A673 (cell line): ENCODE measurements around the gene DPM2. TPM values are rescaled to one million over a fixed set of nuclear protein-coding genes. Genes with fewer than 3 reads are reported as not detected.

Experiments
- BruUV-seq: library from RNA; stranded (reverse); fragments of 400-500 nt; replicated peaks from 2 replicates; lab custom pipeline; 2021; lab: Mats Ljungman, UMichigan
- CTCF ChIA-PET: fragments of 300-600 bp; sonication (Branson Sonifier 250); formaldehyde crosslinking; loops from one replicate; lab custom pipeline; 2022; ENCODE audit warnings: antibody characterized with exemption; lab: Charles Lee
- POLR2A ChIA-PET: fragments of 300-600 bp; sonication (Branson Sonifier 250); formaldehyde crosslinking; loops from one replicate; lab custom pipeline; 2022; ENCODE audit warnings: antibody characterized with exemption; ENCODE audit not compliant: low non-redundant PET; lab: Charles Lee
- DNase-seq: peaks from one replicate; pipeline ENCODE4 v3.0.0-alpha.2; 2015; ENCODE audit warnings: low spot score
- H3K27ac ChIP-seq: fragments of 200-600 bp; sonication (generic); 2 replicates; pipeline ENCODE4 v1.5.1; 2016; ENCODE audit warnings: mixed run types, low read depth, mild to moderate bottlenecking, mixed read lengths, antibody characterized with exemption, low read length; ENCODE audit not compliant: poor library complexity, severe bottlenecking
- H3K27me3 ChIP-seq: fragments of 200-600 bp; sonication (generic); replicated peaks from 2 replicates; pipeline ENCODE4 v1.6.1; 2017; ENCODE audit warnings: mixed run types, low read depth, mild to moderate bottlenecking, mixed read lengths, antibody characterized with exemption, low read length; ENCODE audit not compliant: insufficient read depth, poor library complexity
- H3K36me3 ChIP-seq: fragments of 200-600 bp; sonication (generic); 2 replicates; pipeline ENCODE4 v1.6.1; 2016; ENCODE audit warnings: mixed run types, mild to moderate bottlenecking, mixed read lengths, antibody characterized with exemption, low read length; ENCODE audit not compliant: insufficient read depth, poor library complexity, severe bottlenecking
- H3K4me1 ChIP-seq: fragments of 200-600 bp; sonication (generic); 2 replicates; pipeline ENCODE4 v1.6.1; 2017; ENCODE audit warnings: mixed run types, mild to moderate bottlenecking, mixed read lengths, antibody characterized with exemption, low read length; ENCODE audit not compliant: insufficient read depth, poor library complexity, severe bottlenecking
- H3K4me3 ChIP-seq: fragments of 200-600 bp; sonication (generic); 2 replicates; pipeline ENCODE4 v1.5.1; 2016; ENCODE audit warnings: low read depth, mixed run types, mild to moderate bottlenecking, mixed read lengths, low read length; ENCODE audit not compliant: poor library complexity, severe bottlenecking
- H3K9me3 ChIP-seq: fragments of 200-600 bp; sonication (generic); 2 replicates; pipeline ENCODE4 v1.6.1; 2016; ENCODE audit warnings: mixed run types, low read depth, mild to moderate bottlenecking, mixed read lengths, antibody characterized with exemption, low read length; ENCODE audit not compliant: poor library complexity, severe bottlenecking
- CTCF ChIP-seq: fragments of 300-800, 200-600 bp; sonication (generic); conservative IDR thresholded peaks from 2 replicates; pipeline ENCODE4 v1.5.1; 2017; ENCODE audit warnings: low read depth, mild to moderate bottlenecking, antibody characterized with exemption, low read length, moderate library complexity, mixed read lengths
- EZH2 ChIP-seq: fragments of 200-600 bp; sonication (generic); IDR thresholded peaks from 2 replicates; pipeline ENCODE4 v1.6.1; 2017; ENCODE audit warnings: borderline replicate concordance, low read depth, mild to moderate bottlenecking, mixed read lengths, antibody characterized with exemption, low read length; ENCODE audit not compliant: poor library complexity, severe bottlenecking
- intact Hi-C: fragments of 100-400 bp; cut with micrococcal nuclease; formaldehyde crosslinking; loops from one replicate; pipeline ENCODE4 v1.10.0; 2022; ENCODE audit not compliant: unreplicated experiment
- total RNA-seq: library from RNA; stranded (reverse); gene quantifications from 2 replicates; pipeline ENCODE4 v1.2.3, GENCODE V29; 2021

The DPM2 gene
- total RNA-seq, 1 experiment from 2014 or later: 51.5 TPM

GRCh38 chr9:127895811-127896210 lies 41.8 kb downstream of the DPM2 start:
- ChIA-PET POLR2A (no interaction called here), CTCF (no interaction called here)
- Histone ChIP-seq H3K4me3 (no peak overlapping the region), H3K36me3 (peaks cover 52% of the 10 kb centered on the region), H3K4me1 (peaks cover 9% of the 10 kb centered on the region), H3K27ac (no peak overlapping the region), H3K9me3 (peaks cover 15% of the 10 kb centered on the region), H3K27me3 (no peaks in the 10 kb centered on the region)
- no peak for DNase-seq
- BruUV-seq: no TSS peak
- TF ChIP-seq EZH2 (no peak), CTCF (no peak)
- intact Hi-C loops: no loop called here

- Histone ChIP-seq H3K4me3 (no peak overlapping the region), H3K9me3 (peaks cover 15% of the 10 kb centered on the region), H3K27me3 (no peaks in the 10 kb centered on the region), H3K4me1 (peaks cover 9% of the 10 kb centered on the region), H3K27ac (no peak overlapping the region), H3K36me3 (peaks cover 65% of the 10 kb centered on the region)
- POLR2A ChIA-PET: no interaction called here
- DNase-seq: no peak
- TF ChIP-seq EZH2: no peak
- TF ChIP-seq CTCF: no peak
- intact Hi-C loops: no loop called here
- no TSS peak for BruUV-seq
- CTCF ChIA-PET: no interaction called here
Observed at GRCh38 chr9:127893392-127893791, 44.3 kb downstream of the DPM2 start.

GRCh38 chr9:127892831-127893230 lies 44.8 kb downstream of the DPM2 start:
- DNase-seq: no peak
- ChIA-PET CTCF (no interaction called here), POLR2A (no interaction called here)
- Histone ChIP-seq H3K9me3 (peaks cover 15% of the 10 kb centered on the region), H3K27me3 (no peaks in the 10 kb centered on the region), H3K27ac (no peak overlapping the region), H3K4me1 (peaks cover 5% of the 10 kb centered on the region), H3K4me3 (no peak overlapping the region), H3K36me3 (peaks cover 67% of the 10 kb centered on the region)
- intact Hi-C loops: no loop called here
- BruUV-seq: no TSS peak
- TF ChIP-seq CTCF (no peak), EZH2 (no peak)
